SK-N-SH (cell line): ENCODE measurements around the gene RELCH. TPM values are rescaled to one million over a fixed set of nuclear protein-coding genes. Genes with fewer than 3 reads are reported as not detected.

Source experiments
- CTCF ChIA-PET: fragments of 300-600, 350-600 bp; formaldehyde crosslinking; extraction: SDS; loops from one replicate; lab custom pipeline; 2021; lab: Yijun Ruan, JAX
- POLR2A ChIA-PET: fragments of 350-600 bp; sonication (Branson Sonifier 250); formaldehyde crosslinking; extraction: SDS; loops from one replicate; lab custom pipeline; 2020; ENCODE audit warnings: antibody characterized with exemption, inconsistent platforms; lab: Yijun Ruan, JAX
- DNase-seq: peaks from one replicate; pipeline ENCODE4 v3.0.0; 2012
- H2AFZ ChIP-seq: fragments of 200-600 bp; sonication (generic); 2 replicates; pipeline ENCODE4 v1.8.1; 2016; ENCODE audit warnings: antibody characterized with exemption, mild to moderate bottlenecking, low read depth
- H3F3A ChIP-seq: fragments of 200-600 bp; sonication (generic); replicated peaks from 2 replicates; pipeline ENCODE3; 2016; ENCODE audit warnings: antibody characterized with exemption, mild to moderate bottlenecking; ENCODE audit not compliant: insufficient read depth
- H3K27ac ChIP-seq, 2 experiments: fragments of 200-500 bp in 1 of 2; fragments of 200-600 bp in 1 of 2; sonication (Bioruptor generic) in 1 of 2; sonication (generic), shearing (Covaris generic) in 1 of 2; 2 replicates each; pipeline versions ENCODE4 v1.5.1 to v1.6.1; 2014 to 2016; ENCODE audit warnings: low read depth in 2 of 2, inconsistent platforms in 1 of 2, low read length in 1 of 2, mild to moderate bottlenecking in 1 of 2, mixed read lengths in 1 of 2
- H3K27me3 ChIP-seq: fragments of 200-600 bp; sonication (generic), shearing (Covaris generic); 2 replicates; pipeline ENCODE4 v1.6.1; 2016; ENCODE audit warnings: mixed run types; ENCODE audit not compliant: insufficient read depth
- H3K36me3 ChIP-seq, 2 experiments: fragments of 200-500 bp in 1 of 2; fragments of 200-600 bp in 1 of 2; sonication (Bioruptor generic) in 1 of 2; sonication (generic) in 1 of 2; replicated peaks in 1 of 2; 2 replicates each; pipeline versions ENCODE3 to v1.5.1; 2014 to 2016; ENCODE audit warnings: low read length in 1 of 2, mild to moderate bottlenecking in 1 of 2; ENCODE audit not compliant: insufficient read depth in 2 of 2, control insufficient read depth in 1 of 2
- H3K4me1 ChIP-seq, 2 experiments: fragments of 200-500 bp in 1 of 2; fragments of 200-600 bp in 1 of 2; sonication (Bioruptor generic) in 1 of 2; sonication (generic), shearing (Covaris generic) in 1 of 2; 2 replicates each; pipeline versions ENCODE4 v1.5.1 to v1.6.1; 2014 to 2016; ENCODE audit warnings: low read depth in 1 of 2, low read length in 1 of 2, mixed run types in 1 of 2; ENCODE audit not compliant: insufficient read depth in 2 of 2, control insufficient read depth in 1 of 2
- H3K4me2 ChIP-seq: fragments of 200-600 bp; sonication (generic), shearing (Covaris generic); 2 replicates; pipeline ENCODE4 v1.6.1; 2017; ENCODE audit warnings: mixed run types
- H3K4me3 ChIP-seq, 2 experiments: fragments of 200-500 bp in 1 of 2; fragments of 200-600 bp in 1 of 2; sonication (Bioruptor generic) in 1 of 2; sonication (generic), shearing (Covaris generic) in 1 of 2; 2 replicates each; pipeline versions ENCODE4 v1.5.1 to v1.8.1; 2014 to 2016; ENCODE audit warnings: low read depth in 2 of 2, inconsistent platforms in 1 of 2, low read length in 1 of 2, mild to moderate bottlenecking in 1 of 2, mixed read lengths in 1 of 2, moderate library complexity in 1 of 2
- H3K79me2 ChIP-seq: fragments of 200-600 bp; sonication (generic); 2 replicates; pipeline ENCODE4 v1.8.1; 2017; ENCODE audit warnings: mild to moderate bottlenecking; ENCODE audit not compliant: insufficient read depth
- H3K9ac ChIP-seq: fragments of 200-600 bp; sonication (generic); 2 replicates; pipeline ENCODE4 v1.6.1; 2017; ENCODE audit warnings: mixed run types
- H3K9me2 ChIP-seq: fragments of 200-600 bp; sonication (generic); 2 replicates; pipeline ENCODE4 v1.6.1; 2017; ENCODE audit warnings: mixed run types
- H3K9me3 ChIP-seq: fragments of 200-600 bp; sonication (generic); 2 replicates; pipeline ENCODE4 v1.6.1; 2017; ENCODE audit warnings: mixed run types, mild to moderate bottlenecking, moderate library complexity
- H4K20me1 ChIP-seq: fragments of 200-600 bp; sonication (generic); 2 replicates; pipeline ENCODE4 v1.6.1; 2017; ENCODE audit warnings: mild to moderate bottlenecking, mixed run types; ENCODE audit not compliant: insufficient read depth
- FOSL2 ChIP-seq: IDR thresholded peaks from 2 replicates; pipeline ENCODE4 v1.4.0; 2012; ENCODE audit warnings: low read depth, mild to moderate bottlenecking, moderate library complexity, borderline replicate concordance
- JUND ChIP-seq: IDR thresholded peaks from 2 replicates; pipeline ENCODE4 v1.4.0; 2012
- MXI1 ChIP-seq: IDR thresholded peaks from 2 replicates; pipeline ENCODE4 v1.6.1; 2012; ENCODE audit warnings: mild to moderate bottlenecking, low read depth, low read length, improper control_type of control experiment
- NRF1 ChIP-seq: IDR thresholded peaks from 2 replicates; pipeline ENCODE4 v1.6.1; 2012; ENCODE audit warnings: low read depth, mild to moderate bottlenecking, low read length
- POLR2AphosphoS5 ChIP-seq: IDR thresholded peaks from 2 replicates; pipeline ENCODE4 v1.6.1; 2012; ENCODE audit warnings: low read depth, low read length
- RCOR1 ChIP-seq: fragments of 150-350 bp; IDR thresholded peaks from 2 replicates; pipeline ENCODE4 v1.6.1; 2017; ENCODE audit warnings: antibody characterized with exemption, low read length
- RFX5 ChIP-seq: IDR thresholded peaks from 2 replicates; pipeline ENCODE4 v1.6.1; 2012; ENCODE audit warnings: mild to moderate bottlenecking, improper control_type of control experiment, low read length
- RXRA ChIP-seq: IDR thresholded peaks from 2 replicates; pipeline ENCODE4 v1.4.0; 2012; ENCODE audit warnings: low read depth, mild to moderate bottlenecking, borderline replicate concordance
- SIN3A ChIP-seq: IDR thresholded peaks from 2 replicates; pipeline ENCODE4 v1.6.1; 2012; ENCODE audit warnings: low read depth, mild to moderate bottlenecking, low read length, moderate library complexity, borderline replicate concordance
- TEAD4 ChIP-seq: IDR thresholded peaks from 2 replicates; pipeline ENCODE4 v1.4.0; 2012; ENCODE audit warnings: mild to moderate bottlenecking, borderline replicate concordance; ENCODE audit not compliant: insufficient read depth
- USF2 ChIP-seq: fragments of 150-350 bp; IDR thresholded peaks from 2 replicates; pipeline ENCODE4 v1.6.1; 2017; ENCODE audit warnings: antibody characterized with exemption, low read length, low read depth, borderline replicate concordance
- YY1 ChIP-seq: IDR thresholded peaks from 2 replicates; pipeline ENCODE4 v1.4.0; 2012; ENCODE audit warnings: low read depth, mild to moderate bottlenecking
- WGBS: methylation state at CpG from one replicate; pipeline ENCODE4 v1.1.6; 2017; ENCODE audit warnings: low lambda C conversion rate; 5-methylcytosine and 5-hydroxymethylcytosine counted together
- polyA plus RNA-seq, 3 experiments: library from polyadenylated mRNA; depleted of rRNA; stranded (reverse); fragments of >200 nt; gene quantifications; 2 replicates each; pipeline ENCODE4 v1.2.3, GENCODE V29; 2012
- TF ChIP-seq, protein P1 (sequence below): IDR thresholded peaks from 2 replicates; pipeline ENCODE4 v1.6.1; 2012; ENCODE audit warnings: mild to moderate bottlenecking, low read depth, low read length, moderate library complexity
- TF ChIP-seq, protein P2 (sequence below): IDR thresholded peaks from 2 replicates; pipeline ENCODE4 v1.4.0; 2012; ENCODE audit warnings: low read depth

The RELCH gene
- polyA plus RNA-seq, 1 of the 3 experiments (the other 2 are of a cell fraction) = 7.4 TPM

GRCh38 chr18:62199629-62200028, 12.6 kb downstream of the RELCH start:
- Histone ChIP-seq H2AFZ (no peak overlapping the region), H3K9me2 (no peaks in the 10 kb centered on the region), H3K27me3 (no peaks in the 10 kb centered on the region), H3K27ac (no peak overlapping the region), H3K9me3 (no peaks in the 10 kb centered on the region), H3K4me1 (no peaks in the 10 kb centered on the region; a peak in 1 of 4 replicates), H3K4me3 (no peak overlapping the region), H3K9ac (no peak overlapping the region), H3K79me2 (peaks cover 89% of the 10 kb centered on the region), H3F3A (peaks cover 7% of the 10 kb centered on the region), H4K20me1 (peaks cover 8% of the 10 kb centered on the region), H3K36me3 (no peaks in the 10 kb centered on the region), H3K4me2 (no peak overlapping the region)
- ChIA-PET POLR2A (no interaction called here), CTCF (interaction anchor here (0.7 to 1.3 kb wide), 3 partner anchors 15 to 782 kb away, joined by 3 to 5 read pairs (median 5); no protein-coding TSS in a partner anchor)
- WGBS = 93% methylated on average over 2 of the region's 2 CpGs
- TF ChIP-seq JUND (no peak), MXI1 (no peak), RFX5 (no peak), USF2 (no peak), TEAD4 (no peak), RXRA (no peak), FOSL2 (no peak), SIN3A (no peak), NRF1 (no peak), RCOR1 (no peak), POLR2AphosphoS5 (no peak), YY1 (no peak)
- TF ChIP-seq, protein P1, sequence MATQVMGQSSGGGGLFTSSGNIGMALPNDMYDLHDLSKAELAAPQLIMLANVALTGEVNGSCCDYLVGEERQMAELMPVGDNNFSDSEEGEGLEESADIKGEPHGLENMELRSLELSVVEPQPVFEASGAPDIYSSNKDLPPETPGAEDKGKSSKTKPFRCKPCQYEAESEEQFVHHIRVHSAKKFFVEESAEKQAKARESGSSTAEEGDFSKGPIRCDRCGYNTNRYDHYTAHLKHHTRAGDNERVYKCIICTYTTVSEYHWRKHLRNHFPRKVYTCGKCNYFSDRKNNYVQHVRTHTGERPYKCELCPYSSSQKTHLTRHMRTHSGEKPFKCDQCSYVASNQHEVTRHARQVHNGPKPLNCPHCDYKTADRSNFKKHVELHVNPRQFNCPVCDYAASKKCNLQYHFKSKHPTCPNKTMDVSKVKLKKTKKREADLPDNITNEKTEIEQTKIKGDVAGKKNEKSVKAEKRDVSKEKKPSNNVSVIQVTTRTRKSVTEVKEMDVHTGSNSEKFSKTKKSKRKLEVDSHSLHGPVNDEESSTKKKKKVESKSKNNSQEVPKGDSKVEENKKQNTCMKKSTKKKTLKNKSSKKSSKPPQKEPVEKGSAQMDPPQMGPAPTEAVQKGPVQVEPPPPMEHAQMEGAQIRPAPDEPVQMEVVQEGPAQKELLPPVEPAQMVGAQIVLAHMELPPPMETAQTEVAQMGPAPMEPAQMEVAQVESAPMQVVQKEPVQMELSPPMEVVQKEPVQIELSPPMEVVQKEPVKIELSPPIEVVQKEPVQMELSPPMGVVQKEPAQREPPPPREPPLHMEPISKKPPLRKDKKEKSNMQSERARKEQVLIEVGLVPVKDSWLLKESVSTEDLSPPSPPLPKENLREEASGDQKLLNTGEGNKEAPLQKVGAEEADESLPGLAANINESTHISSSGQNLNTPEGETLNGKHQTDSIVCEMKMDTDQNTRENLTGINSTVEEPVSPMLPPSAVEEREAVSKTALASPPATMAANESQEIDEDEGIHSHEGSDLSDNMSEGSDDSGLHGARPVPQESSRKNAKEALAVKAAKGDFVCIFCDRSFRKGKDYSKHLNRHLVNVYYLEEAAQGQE = no peak
- TF ChIP-seq, protein P2, sequence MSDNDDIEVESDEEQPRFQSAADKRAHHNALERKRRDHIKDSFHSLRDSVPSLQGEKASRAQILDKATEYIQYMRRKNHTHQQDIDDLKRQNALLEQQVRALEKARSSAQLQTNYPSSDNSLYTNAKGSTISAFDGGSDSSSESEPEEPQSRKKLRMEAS = no peak
- no peak for DNase-seq
